HG02642 (cell line): ENCODE measurements around the gene EXOC3.
"Not testable (repeated sequence)": the region's sequence is repeated elsewhere in the genome, so short reads cannot be mapped to it uniquely, and the experiment has no call there.

Experiments used
- ATAC-seq: cut with Tn5 transposase; IDR thresholded peaks from one replicate; pipeline ENCODE4 v1.9.1; 2021; ENCODE audit warnings: mild to moderate bottlenecking; ENCODE audit not compliant: unreplicated experiment, poor library complexity

Gene EXOC3

DNA sequence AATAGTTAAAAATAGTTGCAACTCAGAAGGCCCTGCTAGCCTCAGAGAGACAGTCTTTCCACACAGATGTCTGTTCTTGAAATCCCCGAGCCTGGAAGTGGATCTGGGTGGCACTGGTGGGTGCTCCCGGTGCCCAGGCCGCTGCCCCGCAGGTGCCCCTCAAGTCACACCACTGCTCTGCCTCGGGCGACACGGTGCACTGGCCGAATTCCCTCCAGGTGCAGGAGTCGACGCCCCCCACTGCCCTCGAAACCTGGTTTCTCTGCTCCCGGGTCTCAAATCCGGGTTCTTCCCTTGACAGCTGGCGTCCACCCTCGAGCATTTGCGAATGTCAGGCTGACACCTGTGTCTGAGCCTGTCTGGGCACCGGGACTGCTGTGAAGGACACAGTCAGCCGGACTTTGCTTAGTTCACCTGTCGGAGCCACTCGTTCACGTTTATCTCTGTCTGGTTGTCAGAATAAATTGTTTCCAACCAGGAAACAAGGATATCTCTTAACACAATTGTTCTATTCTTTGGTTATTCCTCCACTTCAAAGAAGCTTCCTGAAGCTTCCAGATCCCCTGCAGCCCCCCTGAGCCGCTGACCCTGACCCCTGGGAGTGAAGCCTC lies 54.2 kb downstream of the EXOC3 start:
- no peak for ATAC-seq

DNA sequence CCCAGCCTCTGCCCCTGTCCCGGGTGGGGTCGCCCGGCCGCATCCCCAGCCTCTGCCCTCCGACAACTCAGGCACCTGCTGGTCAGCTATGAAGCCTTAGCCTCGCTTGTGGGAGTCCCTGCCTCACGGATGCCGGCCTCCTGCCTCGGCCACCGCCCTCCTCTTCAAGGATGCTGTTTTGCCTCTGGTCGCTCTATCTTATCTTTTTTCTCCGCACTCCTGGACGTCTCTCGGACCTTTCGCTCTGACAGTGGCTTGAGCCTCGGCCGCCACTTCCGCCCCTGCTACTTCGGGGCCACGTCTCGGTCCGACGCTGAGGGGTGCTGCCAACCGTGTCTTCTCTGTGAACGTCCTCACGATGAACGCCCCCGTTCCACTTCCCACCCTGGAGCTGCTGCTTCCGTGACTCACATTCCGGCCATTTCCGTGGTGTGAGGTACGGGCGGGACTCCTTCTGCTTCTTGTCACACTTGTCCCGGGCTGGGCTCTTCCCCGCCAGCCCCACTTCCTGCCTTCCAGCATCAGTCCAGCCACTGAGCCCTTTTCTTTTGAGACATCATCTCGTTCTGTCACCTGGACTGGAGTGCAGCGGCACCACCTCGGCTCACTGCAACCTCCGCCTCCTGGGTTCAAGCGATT lies 55.0 kb downstream of the EXOC3 start:
- no peak for ATAC-seq

DNA sequence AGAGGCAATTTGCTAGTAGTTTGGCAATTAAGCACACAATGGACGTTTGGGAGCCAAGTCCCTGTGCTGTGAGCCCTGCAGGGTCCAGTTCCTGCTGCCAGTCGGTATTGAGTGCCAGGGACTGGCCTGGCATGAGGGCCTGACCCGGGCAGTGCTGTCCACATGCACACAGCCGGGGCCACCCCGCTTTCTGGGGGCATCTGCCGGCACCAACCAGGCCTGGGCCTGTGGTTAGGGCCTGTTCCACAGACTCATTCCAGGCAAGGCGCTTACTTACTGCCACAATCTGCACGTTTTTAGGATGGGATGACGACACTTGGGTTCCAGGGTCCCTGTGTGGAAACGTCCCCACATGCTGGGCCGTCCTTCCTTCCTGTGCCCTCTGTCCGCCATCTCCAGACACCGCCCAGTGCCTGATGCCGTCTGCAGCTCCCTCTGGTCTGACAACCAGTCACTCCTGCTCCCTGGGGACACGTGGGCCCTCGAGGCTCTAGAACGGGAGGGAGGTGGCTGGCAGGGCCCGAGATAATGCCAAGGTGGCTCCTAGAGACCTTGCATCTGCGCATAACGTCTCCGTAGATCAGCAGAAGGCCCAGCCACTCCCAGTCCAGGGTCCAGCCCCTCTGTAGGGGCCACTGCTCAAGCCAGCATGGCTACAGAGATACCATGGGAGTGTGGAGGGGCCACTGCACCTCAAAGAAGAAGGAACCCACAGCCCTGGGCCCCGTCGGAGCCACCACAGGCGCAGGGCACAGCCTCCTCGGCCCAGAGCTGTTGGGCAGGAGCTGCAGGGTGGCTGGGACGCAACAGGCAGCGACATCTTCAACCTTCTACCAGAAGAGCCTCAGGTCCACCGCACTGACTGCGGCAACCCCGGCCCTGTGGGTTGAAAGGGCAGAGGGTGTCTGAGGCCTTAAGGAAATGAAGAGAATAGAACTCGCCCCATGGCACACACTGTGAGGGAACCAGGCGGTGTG lies 56.5 kb downstream of the EXOC3 start:
- no peak for ATAC-seq

DNA sequence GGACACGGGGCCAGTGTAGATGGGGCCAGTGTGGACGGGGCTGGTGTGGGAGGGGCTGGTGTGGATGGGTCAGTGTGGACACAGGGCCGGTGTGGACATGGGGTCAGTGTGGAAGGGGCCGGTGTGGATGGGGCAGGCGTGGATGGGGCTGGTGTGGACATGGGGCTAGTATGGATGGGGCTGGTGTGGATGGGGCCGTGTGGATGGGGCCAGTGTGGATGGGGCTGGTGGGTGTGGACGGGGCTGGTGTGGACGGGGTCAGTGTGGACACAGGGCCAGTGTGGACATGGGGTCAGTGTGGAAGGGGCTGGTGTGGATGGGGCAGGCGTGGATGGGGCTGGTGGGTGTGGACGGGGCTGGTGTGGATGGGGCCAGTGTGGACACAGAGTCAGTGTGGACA lies 57.5 kb downstream of the EXOC3 start:
- no peak for ATAC-seq

DNA sequence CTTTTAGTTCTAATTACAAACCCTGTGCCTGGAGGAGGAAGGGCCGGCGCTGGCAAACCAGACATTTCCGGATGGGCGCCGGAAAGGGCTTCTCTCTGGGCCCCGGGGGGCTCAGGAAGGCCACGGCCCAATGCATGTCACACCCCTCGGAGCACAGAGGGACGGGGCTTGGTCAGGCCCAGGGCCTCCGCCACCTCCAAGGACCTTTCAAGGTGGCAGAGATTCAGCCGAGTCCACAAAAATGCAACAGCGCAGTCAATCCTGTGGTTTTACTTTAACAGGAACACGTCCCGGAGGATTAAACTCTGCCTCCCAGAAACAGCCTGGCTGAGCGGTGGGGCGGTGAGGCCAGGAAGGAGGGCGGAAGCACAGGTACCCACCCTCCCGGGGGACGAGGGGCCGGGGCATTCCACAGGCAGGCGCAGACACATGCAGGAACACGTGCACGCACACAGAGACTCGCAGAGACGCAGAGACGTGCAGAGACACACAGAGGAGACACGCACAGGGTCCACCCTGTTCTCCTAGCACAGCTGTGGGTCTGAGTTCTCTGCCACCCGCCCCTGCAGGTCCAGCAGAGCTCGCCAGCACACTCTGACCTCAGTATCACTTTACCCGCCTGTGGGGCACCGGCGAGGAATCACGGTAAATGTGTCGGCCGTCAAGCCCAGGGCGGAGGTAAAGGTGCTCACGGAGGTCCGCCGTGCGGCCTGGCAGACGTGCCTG lies 58.3 kb downstream of the EXOC3 start:
- ATAC-seq, result no peak

DNA sequence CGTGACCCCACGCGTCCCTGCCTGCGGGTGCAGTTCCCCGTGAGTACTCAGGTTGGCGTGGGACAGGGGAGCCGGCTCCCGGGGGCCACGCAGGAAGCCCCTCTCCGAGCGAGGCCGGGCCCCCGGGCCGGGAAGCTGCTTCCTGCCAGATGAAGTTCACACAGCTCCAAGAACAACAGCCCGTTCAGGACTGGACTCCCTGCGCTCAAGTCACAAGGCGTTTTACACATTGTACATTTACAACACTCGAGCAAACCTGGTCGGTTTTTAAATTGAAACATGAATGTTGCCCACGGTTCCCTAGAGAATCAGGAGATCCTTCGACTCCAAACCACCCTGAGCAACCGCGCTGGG lies 58.8 kb downstream of the EXOC3 start:
- ATAC-seq, result no peak

DNA sequence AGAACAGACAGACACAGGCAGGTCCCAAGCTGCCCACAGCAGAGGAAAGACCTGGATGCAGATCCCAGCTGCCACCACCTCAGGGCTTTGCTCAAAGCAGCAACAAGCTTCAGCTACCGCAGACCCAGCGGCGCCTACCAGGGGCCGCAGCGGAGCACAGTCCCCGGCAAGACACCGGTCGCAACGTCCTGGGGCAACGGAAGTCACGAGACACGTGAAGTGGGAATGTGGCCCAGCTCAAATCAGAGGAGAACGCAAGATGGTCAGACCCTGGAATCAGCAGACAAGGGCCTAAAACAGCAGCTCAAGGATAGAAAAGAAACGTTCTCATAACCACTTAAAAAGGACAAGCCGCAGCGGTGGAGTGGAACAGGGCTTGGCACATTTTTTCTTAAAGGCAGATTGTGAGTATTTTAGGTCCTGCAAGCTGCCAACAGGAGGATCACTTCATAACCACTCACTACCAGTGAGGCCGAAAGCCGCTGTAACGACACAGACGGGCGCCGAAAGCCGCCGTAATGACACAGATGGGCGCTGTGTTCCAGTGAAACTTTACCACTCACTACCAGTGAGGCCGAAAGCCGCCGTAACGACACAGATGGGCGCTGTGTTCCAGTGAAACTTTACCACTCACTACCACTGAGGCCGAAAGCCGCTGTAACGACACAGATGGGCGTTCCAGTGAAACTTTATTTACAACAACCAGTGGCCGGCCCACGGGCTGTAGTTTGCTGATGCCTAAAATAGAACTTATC lies 59.5 kb downstream of the EXOC3 start:
- ATAC-seq, result no peak

DNA sequence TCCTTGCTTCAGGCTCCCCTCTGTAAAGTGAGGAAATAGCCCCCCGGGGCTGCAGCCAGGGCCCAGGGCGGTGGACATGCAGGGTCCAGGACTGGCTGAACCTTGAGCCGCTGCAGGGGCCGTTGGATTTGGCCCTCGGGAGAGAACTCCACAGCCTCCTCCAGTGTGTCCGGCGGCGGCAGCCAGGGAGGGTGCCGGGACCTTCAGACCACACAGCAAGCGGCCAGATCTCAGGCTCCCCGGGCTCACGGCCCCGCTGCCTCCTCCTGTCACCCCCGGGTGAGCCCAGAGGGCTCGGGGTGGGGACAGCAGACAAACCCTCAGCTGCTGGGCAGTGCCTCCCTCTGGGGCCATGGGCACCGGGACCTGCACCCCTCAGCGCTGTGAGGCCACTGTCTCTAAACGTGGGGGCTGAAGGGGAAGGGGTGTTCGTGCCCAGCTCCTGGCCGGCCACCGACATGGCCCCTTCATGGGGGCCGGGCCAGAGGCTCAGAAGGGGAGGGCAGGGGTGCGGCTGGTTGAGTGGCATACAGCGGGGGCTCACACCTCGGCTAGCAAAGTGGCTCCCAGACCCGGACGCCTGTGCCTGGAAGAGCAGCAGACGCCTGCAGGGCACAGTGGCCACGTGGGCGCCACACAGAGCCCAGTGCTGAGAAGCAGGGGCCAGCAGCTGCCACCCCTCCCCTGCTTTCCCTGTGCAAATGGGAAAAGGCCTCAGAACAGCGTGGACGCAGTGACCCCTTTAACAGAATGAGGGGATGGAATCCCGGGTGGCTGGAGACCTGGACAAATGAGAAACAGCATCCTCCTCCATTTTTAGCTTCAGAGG lies 61.6 kb downstream of the EXOC3 start:
- ATAC-seq, result no peak

DNA sequence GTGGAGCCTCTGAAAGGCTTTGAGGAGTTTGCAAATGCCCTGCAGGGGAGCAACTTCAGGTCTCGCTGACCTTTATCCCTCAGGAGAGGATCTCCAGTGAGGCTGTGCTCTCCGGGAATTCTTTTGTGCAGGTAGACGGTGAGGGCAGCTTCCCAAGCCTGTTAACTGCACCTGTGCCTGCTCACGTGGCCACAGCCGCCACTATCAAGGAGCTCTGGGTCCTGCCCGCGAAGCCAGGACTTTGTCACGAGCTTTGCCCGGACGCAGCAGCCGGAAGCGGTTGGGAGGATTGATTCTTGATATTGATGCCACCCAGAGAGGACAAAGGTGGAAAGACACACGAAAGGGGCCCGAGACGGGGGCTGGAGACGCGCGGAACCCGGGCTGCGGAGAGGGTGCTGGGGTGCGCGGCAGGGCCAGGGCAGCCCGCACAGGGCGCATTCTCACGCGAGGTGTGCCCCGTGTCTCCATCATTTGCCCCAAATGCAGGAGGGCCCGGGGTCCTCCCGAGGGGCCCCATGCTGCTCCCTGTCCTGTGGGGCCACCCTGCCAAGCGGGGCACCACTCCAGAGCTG lies 63.1 kb downstream of the EXOC3 start:
- ATAC-seq, result no peak

DNA sequence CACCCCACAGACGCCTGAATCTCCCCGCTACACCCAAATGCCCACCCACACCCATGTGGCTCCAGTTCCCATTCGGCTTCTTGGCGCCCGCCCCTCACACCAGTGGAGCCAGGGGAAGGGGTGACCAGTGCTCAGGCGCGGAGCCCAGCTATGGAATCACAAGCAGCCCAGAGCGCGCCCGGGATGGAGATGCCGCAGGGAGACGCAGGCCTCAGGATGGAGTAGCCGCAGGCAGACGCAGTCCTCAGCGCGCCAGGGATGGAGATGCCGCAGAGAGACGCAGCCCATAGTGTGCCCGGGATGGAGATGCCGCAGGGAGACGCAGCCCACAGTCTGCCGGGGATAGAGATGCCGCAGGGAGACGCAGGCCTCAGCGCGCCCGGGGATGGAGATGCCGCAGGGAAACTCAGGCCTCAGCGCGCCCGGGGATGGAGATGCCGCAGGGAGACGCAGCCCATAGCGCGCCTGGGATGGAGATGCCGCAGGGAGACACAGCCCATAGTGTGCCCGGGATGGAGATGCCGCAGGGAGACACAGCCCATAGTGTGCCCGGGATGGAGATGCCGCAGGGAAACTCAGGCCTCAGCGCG lies 65.1 kb downstream of the EXOC3 start:
- not testable (repeated sequence) for ATAC-seq

DNA sequence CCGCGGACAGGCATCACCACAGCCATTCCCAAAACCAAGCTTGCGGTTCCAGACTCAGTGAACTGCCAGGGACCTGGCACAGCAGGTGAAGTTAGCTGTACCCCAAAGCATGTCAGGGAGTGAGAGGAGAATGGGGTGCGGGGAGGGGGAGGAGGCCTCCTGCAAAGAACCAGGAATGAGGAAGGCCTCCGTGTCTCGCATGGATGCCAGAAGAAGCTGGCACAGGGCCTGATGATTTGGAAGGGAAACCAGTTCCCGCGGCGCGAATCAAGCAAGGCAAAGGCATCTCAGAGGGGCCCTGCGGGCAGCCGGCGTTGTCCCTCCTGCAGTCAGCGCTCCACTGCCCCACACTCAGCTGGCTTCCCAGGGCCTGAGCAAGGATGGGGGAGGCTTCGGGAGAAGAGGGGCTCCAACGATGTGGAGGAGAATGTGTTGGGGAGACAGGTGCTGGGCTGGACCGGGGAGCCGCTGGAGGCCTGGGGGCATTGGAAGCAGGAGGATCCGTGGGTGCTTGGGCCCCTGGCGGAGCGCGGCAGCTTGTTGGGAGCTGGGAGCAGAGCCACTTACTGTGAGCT lies 66.7 kb downstream of the EXOC3 start:
- ATAC-seq, result no peak

DNA sequence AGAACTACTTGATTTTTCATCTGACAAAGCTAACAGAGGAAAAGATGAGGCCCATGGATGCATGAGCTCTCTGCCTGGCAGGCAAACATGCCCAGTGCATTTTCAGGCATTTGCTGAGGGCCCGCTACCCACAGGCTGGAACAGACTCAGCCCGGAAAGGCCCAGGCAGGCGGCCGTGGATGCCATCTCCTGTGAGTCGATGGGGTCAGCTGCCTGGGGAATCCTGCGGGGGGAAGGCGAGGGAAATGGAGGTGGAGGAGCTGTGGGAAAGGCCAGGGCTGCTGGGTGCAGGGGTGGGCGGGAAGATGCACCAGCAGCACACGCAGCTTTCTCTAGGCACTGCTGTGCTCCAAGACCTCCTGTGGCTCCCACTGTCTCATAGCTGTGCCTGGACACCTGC lies 67.5 kb downstream of the EXOC3 start:
- ATAC-seq, result no peak

DNA sequence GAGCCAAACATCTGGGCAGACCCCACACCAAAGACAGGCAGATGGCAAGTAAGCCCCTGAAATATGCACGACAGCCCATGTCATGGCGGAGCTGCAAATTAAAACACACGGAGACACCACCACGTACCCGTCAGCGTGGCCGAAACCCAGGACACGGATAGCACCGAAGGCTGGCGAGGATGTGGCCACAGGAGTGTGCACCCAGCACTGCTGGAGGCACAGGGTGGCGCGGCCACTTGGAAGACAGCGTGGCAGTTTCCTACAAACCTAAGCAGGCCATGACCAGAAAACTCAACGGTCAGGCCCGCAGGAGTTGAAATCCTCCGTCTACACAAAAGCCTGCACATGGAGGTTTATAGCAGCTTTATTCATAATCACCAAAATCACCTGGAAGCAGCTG lies 68.5 kb downstream of the EXOC3 start:
- no peak for ATAC-seq

DNA sequence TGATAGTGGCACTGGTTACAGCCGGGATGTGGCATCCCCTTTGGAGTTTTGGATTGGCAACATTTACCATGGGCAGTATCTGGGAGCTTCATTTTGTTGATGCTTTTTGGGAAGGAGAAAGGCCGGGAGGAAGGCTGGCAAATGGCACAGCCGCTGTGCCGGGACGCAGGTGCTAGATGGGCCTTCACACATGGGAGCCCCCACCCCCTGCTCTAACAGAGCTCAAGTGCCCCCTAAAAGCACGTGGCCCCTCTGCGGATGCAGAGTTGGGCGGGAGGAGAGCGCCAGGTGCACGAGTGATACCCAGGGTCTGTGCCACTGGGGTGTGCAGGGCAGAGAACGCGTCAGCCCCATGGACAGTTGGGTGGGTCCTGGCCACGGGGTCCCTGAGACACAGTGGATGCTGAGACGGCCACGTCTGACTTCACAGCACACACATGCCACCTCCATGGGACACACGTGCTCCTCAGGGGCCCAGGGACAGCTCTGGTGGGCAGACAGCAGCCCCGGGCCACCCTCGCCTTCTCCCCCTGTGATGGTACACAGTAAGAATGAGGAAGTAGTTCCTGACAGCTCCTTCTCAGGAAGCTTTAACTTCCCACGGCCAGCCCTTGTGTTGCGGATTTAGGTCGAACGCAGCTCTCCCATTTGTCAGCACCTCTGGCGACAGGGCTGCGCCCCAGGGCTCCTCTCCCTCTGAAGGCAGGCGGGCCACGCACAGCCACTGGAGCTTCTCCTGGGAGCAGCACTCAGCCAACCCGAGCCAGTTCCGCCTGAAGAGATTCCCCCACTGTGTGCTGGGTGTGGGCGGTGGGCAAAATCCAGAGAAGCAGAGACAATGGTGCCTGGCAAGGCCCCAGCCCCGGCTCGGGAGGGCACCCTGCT lies 70.5 kb downstream of the EXOC3 start:
- no peak for ATAC-seq

DNA sequence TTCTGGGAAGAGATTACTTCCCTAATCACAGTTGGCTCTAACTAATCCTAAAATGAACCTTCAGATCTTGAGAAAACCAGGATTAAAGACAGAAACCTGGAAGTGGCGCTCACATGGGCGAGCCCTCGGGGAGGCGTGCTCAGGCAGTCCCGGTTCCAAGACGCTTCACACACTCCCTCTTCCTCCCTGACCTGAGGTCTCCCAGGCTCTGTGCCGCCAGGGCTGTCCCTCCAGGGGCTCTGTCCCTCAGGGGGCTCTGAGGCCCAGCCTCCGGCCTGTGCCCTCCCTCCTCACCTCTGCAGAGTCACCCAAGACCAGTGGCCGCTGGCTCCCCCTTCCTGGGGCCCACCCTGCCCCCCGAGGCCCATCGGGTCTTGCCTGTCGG lies 71.1 kb downstream of the EXOC3 start:
- no peak for ATAC-seq

DNA sequence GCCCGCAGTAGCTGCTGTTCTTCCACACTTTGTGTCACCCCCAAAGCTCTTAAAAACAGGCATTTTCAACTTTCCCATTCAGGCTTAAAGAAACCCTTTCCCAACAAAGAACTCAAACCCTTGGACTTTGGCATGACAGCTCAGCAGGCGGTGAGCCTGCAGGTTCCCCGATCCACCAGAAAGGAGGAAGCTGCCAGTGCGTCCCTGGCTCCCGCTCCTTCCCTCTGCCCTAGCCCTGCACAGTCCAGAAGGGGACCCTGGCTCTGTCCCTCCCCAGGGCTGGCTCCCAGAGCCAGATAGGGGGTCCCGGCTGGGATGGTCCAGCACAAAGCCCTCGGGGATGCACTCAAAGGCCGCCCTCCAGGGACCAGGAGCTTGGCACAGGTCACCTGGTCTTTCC lies 71.7 kb downstream of the EXOC3 start:
- ATAC-seq, result no peak

DNA sequence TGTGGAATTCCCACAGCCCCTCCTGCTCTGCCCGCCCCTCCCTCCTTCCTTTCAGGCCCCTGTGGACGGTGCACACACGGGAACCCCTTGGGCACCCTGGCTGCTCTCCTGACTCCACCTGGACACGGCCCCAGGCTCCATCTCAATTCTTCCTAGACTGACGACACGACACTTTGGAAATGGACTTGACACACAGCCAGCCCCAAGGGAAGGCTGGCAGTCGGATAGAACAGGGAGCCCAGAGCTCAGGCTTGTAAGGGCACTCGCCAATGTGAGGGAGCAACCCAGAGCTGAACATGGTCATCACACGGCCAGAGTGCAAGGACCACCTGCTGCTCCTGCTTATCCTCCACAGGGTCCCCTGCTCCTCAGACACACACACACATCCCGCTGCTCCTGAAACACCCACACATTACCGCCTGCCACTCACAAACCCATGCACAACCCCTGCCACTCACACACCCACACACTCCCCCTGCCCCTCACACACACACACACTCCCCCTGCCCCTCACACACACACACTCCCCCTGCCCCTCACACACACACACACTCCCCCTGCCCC lies 72.4 kb downstream of the EXOC3 start:
- ATAC-seq, result no peak
